ACHN (cell line): ENCODE measurements around the gene COL16A1.

Experiments
- DNase-seq: peaks from one replicate; pipeline ENCODE4 v3.0.0-alpha.2; 2015
- in situ Hi-C: cut with HindIII; loops from 2 replicates; pipeline ENCODE4 v1.10.0; 2017; ENCODE audit warnings: low sequenced_read_pairs, low pct_ligation_motif_present, low pct_unique_long_range_greater_than_20kb

COL16A1 gene

DNA sequence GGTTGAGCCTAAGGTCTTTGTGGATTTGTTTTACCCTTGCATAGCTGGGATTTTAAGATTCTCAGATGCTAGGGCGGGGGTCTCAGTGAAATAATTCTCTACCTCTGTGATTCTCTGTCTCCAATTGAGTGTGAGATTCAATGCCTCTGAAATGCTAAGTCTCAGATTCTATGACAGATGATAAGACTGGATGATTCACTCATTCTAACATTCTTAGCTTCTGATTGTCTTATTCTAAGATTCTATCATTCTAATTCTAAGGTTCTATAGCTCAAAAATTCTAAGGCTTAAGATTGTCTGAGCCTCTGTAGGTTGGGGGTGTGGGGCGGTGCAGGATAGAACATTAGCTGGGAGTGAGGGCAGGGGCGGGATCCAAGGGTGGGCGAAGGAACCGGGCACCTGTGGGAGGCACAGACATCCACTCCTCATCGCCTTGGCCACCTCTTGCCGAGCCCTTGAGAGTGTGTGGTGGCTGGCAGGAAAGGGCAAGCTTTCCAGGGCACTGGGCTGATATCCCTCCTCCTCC, 30.8 kb upstream of the COL16A1 start:
- no peak for DNase-seq
- in situ Hi-C loops: no loop called here

DNA sequence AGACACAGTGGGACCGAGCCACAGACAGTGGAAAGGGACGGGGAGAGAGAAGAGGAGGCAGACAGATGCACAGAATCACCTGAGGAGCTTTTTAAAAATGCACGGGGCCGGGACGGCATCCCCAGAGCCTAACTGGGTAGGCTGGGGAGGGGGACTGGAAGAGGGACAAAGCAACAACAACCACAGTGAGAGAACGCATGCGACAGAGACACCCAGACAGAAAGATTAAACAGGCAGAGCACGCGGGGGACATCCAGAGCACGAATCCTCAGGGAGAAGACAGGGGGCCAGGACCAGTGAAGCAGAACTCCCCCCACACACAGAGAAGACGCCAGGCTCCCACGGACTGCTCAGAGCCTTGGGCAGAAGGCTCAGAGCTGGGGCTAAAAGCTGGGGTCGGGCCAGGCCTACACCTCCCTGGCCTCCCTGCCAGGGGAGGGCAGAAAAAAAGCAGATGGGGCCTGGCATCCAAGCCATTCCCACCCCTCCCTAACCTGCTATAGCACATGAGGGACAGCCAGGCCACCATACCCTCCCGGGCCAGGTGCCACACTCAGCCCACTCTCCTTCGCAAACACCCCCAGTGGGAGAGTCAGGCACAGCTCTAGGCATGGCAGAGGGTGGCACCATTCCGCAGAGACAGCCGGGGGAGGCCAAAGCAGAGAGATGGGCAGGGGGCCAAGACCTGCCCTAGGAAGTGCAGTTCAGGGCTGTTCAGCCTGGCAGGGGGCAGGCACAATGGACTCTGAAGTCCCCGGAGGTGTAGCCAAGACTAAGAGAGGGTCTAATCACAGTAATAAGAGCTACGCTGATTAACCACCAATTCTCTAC, 29.8 kb upstream of the COL16A1 start:
- in situ Hi-C loops: no loop called here
- no peak for DNase-seq

DNA sequence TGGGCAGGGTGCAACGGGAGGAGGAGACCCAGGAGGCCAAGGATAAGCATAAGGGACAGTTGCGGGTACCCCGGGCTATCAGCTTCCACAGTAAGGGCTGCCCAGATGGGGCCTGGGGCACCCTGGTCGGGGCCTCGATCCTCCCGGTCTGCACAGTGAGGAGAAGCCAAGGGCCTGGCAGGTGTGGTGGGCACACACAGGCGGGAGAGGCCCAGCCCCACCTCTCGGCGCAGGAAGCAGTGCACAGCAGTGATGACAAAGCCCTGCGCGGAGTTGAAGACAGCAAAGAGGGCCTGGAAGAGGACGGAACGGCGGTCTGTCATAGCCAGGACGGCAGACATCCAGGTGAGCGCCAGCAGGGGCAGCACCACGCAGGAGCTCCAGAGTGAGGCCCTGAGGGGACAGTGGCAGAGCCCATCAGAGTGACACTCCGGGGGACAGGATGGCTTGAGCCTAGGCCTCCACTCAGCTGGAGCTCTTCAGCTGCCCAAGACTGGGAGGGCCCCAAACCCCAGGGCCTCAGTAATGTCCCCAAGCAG, 29.0 kb upstream of the COL16A1 start:
- in situ Hi-C loops: no loop called here
- no peak for DNase-seq

DNA sequence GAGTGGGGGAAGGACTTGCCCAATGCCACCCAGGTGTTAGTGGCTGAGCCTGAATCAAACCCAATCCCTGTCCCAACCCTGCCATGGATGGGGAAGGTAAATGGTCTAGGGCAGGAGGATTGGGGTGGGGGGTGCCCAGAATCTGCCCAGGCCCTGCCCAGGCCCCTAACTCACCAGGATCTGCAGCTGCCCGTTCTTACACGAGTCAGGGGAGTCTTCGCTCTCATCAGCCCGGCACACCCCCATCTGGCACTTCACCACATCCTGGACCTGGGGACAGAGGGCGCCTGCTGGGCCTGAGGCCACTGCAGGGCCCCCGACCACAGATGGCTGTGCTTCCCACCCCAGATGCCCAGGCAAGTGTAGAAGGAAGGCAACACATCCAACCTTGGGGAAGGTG, 28.5 kb upstream of the COL16A1 start:
- in situ Hi-C loops: no loop called here
- DNase-seq: no peak

DNA sequence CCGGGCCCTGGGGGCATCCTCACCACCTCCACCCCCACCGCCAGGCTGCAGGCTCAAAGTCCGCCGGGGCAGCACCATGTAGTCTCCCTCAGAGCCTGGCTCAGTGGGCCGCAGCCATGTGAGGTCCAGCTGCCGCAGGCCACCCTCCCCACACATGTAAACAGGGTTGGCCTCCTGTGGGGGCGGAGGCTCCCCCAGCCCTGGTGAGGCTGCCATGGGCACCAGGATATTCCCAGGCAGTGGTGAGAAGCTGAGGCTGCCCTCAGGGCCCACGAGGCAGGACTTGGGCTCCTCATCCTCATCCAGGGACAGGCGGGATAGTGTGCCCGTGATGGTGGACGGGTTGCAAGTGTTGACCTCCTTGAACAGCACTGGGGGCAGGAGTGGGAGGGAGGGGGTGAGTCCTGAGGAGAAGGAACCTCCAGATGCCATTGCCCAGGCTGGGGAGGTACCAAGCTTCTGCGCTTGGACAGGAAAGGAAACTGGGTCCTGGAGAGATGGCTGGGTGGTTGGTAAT, 27.3 kb upstream of the COL16A1 start:
- in situ Hi-C loops: no loop called here
- DNase-seq: no peak

DNA sequence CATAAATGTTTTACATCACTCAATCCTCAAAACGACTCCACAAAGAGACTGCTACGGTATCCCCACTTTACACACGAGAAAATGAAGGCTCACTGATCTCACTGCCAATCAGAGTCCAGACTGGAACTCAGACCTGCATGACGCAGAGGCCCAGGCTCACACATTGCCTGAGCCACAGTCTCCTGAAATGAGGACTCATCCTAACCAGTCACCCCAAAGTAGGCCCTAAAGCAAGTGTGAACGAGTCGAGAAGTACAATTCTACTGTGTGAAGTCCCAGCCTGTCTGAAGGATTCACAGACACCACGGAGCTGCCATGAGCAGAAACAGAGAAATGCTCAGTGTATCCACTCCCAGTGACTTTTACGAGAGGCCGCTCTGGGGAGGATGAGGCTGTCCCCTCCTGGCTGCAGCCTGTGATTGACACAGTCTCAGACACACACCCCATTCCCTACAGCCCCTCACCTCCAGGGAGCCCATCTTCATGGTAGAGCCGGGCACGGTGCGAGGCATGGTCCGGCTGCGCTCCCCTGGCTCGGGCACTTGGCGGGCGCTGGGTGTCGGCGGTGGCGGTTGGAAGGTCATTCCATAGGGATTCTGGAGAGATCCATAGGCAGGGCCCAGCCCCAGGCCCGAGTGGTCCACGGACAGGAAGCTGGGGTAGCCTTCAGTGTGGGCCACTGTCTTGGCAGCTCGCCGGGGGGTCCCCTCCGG, 26.7 kb upstream of the COL16A1 start:
- in situ Hi-C loops: no loop called here
- no peak for DNase-seq

DNA sequence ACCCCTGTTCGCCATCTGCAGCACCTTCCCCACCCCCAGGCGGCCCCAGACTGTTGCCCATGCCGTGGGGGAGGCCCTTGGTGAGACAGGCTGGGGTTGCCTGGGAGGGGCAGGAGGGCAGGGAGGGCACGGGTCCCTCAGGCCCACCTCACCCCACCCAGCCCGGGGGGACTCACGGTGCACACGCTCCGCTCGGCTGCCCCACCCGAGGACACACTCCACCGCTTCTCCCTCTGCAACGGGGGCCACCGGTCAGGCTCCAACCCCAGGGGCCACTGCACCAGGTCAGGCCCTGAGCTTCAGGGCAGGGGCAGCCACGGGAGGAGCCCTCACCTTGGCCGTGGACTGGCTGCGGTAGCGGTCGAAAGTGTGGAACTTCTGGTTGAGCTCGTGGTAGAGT, 24.0 kb upstream of the COL16A1 start:
- in situ Hi-C loops: no loop called here
- DNase-seq: no peak

DNA sequence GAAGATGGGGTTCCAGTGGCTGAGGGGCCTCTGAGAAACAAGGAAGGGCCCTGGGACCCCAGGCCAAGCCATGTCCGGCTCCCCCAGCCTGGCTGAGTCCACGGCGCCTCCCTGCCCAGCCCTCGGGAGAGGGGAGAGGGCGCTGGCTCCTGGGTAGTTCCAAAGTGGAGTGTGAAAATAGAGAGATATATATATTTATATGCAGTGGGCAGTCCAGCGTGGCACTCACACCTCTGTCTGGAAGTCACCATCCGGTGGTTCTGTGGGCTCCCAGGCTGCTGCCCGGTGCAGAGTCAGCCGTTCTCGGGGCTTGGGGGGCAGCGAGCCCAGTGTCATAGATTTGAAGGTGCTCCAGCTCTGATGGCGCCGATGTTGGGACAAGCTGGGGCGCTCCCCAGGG, 23.4 kb upstream of the COL16A1 start:
- in situ Hi-C loops: no loop called here
- no peak for DNase-seq

DNA sequence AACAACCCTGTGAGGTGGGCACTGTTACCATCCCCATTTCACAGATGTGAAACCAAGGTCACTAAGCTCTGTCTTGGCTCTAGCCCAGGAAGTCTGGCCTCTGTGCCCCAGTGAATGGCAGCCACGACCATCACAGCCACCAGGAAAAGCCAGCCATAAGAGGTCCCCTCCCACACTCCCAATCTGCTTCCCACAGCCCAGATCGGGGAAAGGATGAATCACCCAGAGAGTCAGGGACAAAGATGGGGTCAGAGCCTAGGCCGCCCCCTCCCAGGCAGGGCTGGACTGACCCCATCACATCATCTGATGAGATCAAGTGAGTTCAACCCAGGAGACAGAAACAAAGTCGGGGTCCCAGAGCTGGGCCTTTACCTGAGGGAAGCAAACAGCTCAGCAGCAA, 22.9 kb upstream of the COL16A1 start:
- DNase-seq: no peak
- in situ Hi-C loops: no loop called here

DNA sequence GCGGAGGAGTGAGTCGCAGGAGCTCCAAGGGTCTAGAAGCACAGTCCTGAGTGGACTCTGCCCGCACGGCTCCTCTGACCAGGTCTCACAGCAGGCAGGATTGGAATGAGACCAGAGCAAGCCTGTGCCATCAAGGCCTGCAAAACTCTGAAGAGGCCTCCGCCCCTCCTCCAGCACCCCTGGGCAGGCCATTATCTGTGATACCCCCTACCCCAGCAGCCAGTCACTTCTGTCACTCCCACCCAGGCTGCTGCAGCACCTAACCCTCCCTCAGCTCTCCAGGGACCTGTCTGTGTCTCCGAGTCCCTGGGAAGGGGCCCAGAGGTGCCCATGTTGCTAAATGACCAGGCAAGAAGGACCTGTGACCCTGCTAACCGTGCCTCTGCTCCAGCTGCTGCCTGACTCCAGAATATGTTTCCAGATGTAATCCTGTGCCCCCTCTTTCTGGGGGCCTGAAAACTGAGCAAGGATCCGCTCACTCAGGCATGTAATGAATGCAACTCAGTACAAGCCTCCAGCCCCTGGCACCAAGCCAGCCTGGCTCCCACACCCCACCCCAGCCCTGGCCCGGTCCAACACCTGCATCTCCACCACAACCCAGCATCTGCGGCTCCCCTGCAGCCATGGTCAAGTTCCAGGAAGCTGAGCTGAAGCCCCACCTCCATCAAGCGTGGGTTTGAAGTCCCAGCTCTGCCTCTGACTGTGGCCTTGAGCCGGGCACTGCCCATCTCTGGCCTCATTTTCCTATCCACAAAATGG, 22.1 kb upstream of the COL16A1 start:
- in situ Hi-C loops: no loop called here

DNA sequence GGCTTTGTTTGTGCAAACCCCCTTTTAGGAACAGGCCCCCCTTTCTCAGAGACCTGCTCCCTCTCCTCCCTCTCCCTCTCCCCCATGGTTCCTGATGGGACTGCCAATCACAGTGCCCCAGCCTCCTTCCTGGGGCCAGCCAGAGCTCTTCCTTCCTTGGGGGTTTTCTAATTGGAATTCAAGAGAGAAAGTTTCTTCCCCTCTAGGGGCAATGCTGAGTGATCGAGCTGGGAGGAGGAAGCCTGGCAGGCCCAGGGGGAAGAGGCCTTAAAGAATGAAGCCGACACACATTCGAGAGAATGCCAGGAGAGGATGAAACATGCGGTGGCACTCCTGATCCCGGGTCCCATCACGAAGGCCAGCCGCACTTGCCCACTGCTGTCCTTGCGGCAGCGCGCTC, 21.3 kb upstream of the COL16A1 start:
- in situ Hi-C loops: no loop called here
- no peak for DNase-seq

More for the DNA sequence above, 22.1 kb upstream of the COL16A1 start:
- no peak for DNase-seq

DNA sequence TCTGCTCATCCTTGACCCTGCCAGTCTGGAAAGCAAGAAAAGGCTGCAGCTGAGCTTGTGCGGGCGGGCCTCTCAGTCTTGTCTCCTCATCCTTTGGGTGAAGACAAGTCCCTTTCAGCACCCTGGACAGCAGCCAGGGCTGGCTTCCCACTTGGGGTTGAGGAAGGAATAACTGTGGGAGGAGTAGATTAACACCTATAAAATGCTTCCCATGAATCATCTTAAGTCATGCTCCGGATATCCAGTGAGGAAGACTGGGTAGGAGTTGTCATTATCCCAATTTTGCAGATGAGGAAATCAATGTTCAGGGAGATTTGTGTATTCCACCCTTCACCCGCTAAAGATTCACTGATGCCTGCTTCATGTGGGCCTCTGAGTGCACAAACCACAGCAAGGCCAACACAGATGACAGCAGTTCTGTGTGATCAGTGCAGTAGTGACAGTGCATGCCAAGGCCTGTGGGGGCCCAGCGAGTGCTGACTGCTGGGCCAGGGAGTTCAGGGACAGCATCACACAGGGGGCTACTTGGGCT, 20.1 kb upstream of the COL16A1 start:
- in situ Hi-C loops: no loop called here
- peak; percentile 80 for DNase-seq

DNA sequence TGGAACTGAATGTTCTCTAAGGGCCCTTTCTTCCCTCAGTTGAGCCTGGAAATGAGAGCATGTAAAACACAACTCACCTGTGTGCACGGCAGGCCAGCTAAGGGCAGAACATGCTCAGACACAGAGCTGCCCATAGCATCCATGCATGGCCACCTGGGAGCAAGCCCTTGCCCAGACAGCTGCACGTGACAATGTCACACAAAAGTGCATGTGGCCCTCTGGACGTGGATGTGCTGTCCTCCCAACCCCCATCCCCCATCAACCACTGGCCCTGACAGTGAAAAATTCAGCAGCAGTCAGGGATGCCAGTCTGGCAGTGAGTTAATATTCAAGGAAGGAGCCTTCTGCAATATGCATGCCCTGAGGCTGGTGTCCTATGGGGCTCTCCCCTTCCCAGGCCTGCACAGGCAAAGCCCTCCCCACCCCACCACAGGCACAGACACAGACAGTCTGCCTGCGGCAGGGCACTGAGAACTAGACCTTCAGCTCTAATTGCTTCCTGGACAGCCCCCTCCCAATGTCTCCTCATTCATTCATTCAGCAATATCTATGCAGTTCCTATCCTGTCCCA, 14.6 kb upstream of the COL16A1 start:
- in situ Hi-C loops: no loop called here
- no peak for DNase-seq

DNA sequence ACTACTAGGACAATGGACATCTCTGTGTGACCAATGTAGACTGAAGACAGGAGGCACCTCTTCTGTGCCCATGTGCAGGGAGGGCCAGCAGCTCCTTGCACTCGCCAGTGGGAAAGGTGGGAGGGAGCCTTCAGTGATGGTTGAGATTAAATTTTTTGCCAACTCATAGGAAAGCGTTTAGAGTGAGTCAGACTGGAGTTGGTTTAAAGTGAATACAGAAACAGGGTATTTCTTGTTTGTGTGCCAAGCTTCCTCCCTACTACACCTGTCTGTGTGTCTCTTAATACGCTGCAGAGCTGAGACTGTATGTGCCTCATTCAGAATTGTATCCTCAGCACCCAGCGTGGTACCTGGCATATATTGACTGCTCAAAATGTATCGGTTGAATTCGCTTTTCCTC, 13.5 kb upstream of the COL16A1 start:
- in situ Hi-C loops: no loop called here
- DNase-seq: no peak

DNA sequence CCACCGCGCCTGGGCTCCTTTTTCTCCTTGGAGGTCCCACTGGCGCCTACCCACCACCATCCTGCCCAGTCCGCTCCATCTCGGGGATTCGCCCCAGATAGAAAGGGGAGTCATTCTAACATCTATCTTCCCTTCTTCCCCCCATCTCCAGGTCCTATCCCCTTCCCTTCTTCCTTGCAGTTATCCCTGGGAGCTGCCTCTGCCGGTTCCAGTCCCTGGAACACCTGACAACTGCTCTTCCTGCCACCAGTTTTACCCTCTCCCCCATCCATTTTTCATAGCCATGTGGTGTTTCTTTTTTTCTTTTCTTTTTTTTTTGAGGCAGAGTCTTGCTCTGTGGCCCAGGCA, 12.0 kb upstream of the COL16A1 start:
- DNase-seq: no peak
- in situ Hi-C loops: no loop called here

DNA sequence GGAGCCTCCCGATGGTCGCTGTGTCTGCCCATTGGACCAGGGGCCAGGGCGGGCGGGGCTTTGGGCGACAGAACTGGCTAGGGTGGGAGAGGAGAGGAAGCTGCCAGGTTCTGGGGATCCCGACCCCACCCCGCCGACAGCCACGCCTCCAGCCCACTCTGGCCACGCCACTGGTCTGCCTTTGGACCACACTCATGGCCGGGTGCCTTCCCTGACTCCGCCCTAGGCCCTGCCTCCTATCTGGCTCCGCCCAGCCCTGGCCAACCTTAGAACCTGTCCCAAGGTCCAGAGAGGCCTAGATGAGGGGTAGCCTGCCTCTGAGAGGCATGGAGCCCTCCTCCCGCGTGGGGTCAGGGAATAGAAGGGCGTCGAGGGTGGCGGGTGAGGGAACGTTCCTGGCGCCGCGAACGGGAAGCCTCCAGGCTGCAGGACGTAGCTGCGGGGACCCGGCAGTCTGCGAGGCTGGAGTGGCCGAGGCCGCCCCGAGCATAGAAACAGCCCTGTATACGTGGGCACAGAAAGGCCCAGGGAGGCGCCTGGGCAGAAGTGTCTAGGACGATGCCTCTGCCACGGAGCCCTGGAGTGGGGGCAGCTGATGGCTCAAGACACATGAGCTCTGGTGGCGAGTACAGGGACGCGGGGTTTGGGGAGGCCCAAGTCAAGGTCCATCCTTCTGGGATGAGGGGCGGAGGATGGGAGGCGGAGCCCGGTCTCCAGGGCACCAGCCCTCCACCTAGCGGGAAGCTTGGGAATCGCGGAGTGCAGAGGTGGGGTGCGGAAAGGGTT, 11.5 kb upstream of the COL16A1 start:
- peak; percentile 88 for DNase-seq
- in situ Hi-C loops: no loop called here

DNA sequence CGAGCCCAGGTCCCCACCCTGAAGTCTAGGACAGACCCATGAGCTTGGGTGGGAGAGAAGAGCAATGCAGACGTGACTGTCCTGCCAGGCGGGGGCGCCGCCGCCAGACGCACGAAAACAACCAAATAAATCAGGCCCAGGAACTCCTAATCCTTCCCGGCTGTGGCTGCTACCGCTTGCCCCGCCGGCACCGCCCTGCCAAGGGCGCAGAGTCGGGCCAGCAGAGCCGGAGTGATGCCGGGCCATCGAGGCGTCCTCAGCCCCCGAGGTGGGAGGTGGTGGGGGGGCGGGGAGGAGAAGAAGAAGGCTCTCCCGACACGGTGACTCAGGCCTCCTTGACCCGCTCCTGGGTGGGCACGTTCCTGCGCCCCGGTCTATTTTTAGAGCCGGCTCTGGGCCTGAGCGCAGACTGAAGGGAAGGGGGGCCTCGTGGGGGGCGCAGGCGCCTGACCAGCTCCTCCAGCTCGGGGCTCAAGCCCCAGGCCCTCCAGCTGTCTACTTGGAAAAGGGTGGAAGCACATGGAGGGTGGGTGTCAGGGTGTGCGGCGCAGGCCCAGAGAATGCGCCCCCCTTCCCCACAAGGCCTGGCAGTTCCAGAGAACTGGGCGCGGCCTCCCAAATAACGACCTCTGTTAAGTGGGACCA, 10.7 kb upstream of the COL16A1 start:
- in situ Hi-C loops: no loop called here
- DNase-seq: peak; percentile 17
